HG03060 (cell line): Measurements from ENCODE around the gene KRTAP12-1.
"Not testable (repeated sequence)": the region's sequence is repeated elsewhere in the genome, so short reads cannot be mapped to it uniquely, and the experiment has no call there.

Experiments used
- ATAC-seq: cut with Tn5 transposase; IDR thresholded peaks from one replicate; pipeline ENCODE4 v1.9.1; 2021; ENCODE audit warnings: low read depth, moderate number of reproducible peaks; ENCODE audit not compliant: unreplicated experiment

KRTAP12-1 gene

GRCh38 chr21:44648557-44649311 is 33.2 kb downstream of the KRTAP12-1 start:
- ATAC-seq: no peak

DNA sequence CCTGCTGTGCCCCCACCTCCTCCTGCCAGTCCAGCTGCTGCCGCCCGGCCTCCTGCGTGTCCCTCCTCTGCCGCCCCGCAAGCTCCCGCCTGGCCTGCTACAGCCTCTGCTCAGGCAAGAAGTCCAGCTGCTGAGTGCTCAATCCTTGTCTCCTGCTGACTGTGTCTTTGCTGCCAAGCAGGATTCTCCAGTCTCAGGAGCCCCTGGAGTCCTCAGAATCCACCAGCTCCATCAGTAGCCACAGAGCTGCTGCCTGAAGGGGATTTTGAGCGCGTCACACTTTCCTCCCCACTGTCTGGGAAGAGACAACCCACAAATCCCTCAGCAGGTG is 34.8 kb downstream of the KRTAP12-1 start:
- no peak for ATAC-seq

DNA sequence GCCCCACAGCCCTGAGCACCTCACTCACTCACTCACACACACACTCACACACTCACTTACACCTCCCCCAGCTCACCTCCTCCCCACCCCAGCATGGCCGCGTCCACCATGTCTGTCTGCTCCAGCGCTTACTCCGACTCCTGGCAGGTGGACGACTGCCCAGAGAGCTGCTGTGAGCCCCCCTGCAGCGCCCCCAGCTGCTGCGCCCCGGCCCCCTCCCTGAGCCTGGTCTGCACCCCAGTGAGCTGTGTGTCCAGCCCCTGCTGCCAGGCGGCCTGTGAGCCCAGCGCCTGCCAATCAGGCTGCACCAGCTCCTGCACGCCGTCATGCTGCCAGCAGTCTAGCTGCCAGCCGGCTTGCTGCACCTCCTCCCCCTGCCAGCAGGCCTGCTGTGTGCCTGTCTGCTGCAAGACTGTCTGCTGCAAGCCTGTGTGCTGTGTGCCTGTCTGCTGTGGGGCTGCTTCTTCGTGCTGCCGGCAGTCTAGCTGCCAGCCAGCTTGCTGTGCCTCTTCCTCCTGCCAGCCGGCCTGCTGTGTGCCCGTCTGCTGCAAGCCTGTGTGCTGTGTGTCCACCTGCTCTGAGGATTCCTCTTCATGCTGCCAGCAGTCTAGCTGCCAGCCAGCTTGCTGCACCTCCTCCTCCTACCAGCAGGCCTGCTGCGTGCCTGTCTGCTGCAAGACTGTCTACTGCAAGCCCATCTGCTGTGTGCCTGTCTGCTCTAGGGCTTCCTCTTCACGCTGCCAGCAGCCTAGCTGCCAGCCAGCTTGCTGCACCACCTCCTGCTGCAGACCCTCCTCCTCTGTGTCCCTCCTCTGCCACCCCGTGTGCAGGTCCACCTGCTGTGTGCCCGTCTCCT is 35.4 kb downstream of the KRTAP12-1 start, which contains the start of gene KRTAP10-11:
TSS of gene KRTAP10-11 (plus strand) at position 49 of the 856 bp plus-strand sequence. CDS start at position 94, 45 bp downstream.
- ATAC-seq: not testable (repeated sequence)

GRCh38 chr21:44644878-44645277 is 37.1 kb downstream of the KRTAP12-1 start:
- no peak for ATAC-seq

DNA sequence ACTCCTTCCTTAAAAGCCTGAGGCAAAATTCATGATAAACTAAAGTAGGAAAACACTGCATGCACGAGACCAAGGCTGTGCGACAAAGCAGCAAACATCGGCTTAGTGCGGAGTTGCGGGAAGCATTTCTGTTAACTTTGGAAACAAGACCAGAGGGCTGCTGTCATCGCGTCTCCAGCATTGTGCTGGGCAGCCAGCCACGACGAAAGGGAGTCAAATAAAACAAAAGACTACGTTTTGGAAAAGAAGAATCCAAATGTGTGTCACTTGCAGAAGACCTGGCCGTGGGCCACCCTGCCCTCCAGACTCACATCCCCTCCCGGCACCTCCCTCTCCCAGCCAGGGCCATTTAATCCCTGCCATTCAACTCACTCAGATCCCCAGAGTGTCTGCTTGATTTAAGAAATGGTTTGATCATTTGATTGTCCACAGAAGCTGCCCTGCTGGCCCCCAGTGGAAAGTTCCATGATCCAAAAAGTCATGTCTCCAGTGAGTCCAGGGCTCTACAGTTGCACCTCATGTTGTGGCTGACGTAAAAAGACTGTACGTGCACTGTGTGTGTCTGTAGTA is 38.1 kb downstream of the KRTAP12-1 start:
- ATAC-seq: no peak

DNA sequence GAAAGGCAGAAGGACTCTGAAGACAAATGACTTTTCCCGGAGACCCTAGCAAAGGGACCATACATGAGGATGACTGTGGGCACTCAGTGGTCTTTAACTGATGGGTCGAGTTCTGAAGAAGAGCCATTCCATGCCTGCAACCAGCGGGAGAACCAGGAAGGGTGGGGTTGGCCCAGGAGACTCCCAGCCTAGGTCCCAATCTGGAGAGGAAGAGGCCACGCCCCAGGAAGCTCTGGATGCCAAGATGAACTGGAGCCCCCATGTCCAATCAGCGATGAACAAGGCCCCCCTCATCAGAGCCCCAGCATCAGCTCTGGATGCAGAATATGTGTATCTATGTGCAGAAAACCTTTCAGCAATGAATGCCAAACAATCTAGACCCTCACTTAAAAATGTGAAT is 41.2 kb downstream of the KRTAP12-1 start:
- ATAC-seq: no peak

DNA sequence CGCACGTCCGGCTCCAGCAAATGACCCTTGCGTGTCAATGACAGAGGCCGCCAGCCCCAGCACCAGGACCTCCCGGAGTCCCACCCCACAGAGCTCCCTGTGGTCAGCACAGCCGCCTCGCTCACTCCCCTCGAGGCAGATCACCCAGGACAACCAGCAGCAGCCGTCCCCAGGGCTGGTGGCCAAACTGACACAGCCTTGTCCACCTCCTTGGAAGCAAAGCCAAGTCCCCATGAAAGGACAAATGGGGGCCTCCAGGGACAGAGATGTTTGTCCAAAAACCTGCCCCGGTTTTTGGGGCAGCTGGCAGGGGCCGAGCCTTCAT is 42.7 kb downstream of the KRTAP12-1 start:
- ATAC-seq: no peak

DNA sequence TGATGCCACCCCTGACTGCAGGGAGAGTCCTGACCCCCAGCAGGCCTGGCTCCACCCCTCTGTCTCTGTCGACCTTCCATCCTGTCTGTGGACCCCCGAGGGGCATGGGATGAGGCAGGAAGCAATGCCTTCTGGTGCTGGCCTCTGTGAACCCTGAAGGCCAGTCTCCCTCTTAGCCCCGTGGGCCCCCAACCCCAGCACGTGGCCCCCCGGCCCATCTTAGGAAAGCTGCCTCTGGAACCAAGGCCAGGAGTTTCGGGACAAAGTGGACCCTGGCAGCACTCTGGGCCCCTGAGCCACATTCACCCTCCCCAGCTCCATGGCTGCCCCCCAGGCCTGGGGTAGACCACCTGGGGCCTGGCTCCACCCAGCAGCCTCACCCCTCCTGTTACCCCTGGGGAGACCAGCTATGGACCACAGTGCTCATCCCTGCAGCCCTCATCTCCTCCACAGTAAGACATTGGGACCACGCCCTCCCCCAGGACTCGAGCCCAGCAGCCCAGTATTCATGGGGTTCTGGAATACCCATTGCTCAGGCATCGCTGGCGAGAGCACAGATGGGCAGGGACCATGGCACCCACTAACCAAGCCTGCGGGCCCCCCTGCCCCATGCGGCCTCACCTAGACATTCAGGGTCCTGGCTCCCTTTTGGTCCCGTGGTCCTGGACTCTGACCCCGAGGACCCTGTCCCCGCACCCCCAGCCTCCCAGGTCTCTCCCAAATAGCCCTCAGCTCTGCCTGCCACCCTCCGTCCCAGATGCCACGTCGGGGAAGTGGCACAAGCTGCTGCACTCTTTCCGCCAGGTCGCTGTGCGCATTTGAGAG is 43.2 kb downstream of the KRTAP12-1 start:
- not testable (repeated sequence) for ATAC-seq

DNA sequence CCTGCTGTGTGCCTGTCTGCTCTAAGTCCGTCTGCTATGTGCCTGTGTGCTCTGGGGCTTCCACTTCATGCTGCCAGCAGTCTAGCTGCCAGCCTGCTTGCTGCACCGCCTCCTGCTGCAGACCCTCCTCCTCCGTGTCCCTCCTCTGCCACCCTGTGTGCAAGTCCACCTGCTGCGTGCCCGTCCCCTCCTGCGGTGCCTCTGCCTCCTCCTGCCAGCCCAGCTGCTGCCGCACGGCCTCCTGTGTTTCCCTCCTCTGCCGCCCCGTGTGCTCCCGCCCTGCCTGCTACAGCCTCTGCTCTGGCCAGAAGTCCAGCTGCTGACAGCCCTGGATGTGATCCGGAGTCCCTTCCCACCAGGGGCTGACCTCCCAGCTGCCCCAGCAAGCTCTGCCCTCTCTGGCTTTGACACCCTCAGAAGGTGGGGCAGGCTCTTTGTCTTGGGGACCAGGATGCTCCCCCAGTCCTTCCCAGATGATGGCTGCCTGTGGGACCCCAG is 44.1 kb downstream of the KRTAP12-1 start:
- ATAC-seq: not testable (repeated sequence)

DNA sequence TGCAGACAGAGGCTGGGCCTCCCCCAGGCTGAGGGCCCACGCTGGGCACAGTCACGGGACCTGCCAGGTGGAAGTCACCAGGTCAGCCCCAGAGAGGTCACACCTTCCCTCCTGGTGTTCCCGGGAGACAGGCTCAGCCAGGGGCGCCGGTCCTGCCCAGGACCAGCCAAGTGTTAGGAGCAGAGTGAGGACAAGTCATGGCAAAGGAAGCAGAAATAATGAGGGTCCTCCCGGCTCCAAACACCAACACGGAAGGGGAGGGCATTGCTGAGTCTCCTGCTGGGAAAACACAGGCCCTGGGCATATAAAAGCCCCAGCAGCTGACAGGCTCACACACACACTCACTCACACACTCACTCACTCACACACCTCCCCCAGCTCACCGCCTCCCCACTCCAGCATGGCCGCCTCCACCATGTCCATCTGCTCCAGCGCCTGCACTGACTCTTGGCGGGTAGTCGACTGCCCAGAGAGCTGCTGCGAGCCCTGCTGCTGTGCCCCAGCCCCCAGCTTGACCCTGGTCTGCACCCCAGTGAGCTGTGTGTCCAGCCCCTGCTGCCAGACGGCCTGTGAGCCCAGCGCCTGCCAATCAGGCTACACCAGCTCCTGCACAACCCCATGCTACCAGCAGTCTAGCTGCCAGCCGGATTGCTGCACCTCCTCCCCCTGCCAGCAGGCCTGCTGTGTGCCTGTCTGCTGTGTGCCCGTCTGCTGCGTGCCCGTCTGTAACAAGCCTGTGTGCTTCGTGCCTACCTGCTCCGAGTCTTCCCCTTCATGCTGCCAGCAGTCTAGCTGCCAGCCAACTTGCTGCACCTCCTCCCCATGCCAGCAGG is 44.7 kb downstream of the KRTAP12-1 start, which contains the start of gene KRTAP10-10:
TSS of gene KRTAP10-10 (plus strand) at position 339 of the 833 bp plus-strand sequence. CDS start at position 401, 62 bp downstream.
- ATAC-seq: no peak

DNA sequence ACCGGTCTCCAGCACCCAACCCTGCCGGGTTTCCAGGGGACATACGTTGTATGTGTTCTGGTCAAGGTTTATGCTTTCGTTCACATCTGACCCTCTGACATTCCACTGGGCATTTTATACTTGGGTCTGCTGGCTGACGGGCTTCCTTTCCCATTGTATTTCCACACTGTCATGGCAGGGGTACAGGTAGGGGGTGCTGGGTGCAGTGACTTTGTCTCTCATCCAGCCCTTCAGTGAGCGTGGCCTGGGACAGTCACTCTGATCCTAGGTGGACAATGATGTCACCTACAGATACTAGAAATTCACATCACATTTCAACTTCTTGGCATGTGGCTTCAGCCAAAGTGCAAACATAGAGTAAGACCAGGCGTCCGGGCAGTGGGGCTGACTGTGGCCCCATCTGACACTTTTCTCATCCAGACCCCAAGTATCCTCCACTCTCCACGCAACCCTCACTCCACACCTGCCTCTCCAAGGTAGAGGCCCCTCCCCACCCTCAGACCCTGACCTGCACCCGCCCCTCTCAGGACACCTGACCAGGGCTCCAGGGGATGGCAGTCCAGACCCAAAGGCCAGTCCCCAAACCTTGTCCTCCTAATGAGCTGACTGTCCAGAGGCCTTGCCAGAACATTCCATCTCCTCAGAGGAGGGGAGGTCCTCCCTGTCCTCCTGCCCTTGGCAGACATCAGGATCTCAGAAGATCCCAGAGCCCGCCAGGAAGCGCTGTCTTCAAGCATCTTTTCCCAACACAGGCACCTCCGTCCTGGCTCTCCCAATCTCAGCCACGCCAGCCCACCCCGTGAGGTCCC is 45.5 kb downstream of the KRTAP12-1 start:
- ATAC-seq: no peak

DNA sequence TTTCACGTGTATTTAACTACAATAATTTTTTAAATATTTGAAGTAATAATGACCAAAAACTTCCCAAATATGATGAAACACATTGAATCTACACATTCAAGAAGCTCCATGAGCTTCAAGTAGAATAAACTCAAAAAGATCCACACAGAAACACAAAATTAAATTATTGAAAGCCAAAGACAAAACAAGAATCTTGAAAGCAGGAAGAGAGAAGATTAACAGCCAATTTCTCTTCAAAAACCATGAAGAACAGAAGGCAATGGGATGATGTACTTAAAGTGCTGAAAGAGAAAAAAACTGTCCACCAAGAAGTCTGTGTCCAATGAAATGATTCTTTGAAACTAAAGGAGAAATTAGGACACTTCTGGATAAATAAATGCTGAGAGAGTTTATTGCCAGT is 49.9 kb downstream of the KRTAP12-1 start:
- no peak for ATAC-seq
